ENCODE results near the gene ZCCHC4.

DNA sequence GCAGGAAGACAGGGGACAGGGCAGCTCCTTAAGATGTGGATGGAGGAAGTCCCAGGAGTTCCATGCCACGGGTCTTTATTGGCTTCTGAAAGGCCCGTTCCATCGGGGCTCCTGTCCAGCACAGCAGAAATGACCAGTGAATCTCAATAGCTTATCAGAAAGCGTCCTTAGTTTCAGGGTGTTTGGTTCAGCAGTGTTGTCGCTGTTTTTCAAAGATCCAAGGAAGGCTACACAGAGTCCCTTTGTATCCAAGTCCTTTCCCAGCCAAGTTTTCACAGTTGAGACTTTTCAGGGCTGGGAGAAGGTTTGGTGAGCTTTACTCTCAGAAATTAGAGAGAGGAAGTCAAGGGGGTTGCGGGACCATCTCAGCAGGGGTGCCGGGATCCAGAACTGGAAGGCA is 5.0 kb upstream of the ZCCHC4 start:
- no peak for TF ChIP-seq CTCF (IDR thresholded peaks at IDR 0.05; ENCODE audit: control extremely low read depth in 1 of 3, insufficient read depth in 1 of 3, low read depth in 1 of 3, low read length in 3 of 3)
- TF ChIP-seq CHD7 (IDR thresholded peaks at IDR 0.05; ENCODE audit: insufficient replicate concordance, low read length) = no peak
- no peak for TF ChIP-seq CEBPB (IDR thresholded peaks at IDR 0.05; ENCODE audit: low read depth, low read length)
- TF ChIP-seq SRF (IDR thresholded peaks at IDR 0.05; ENCODE audit: low read depth, low read length) = no peak
- TF ChIP-seq EP300 (IDR thresholded peaks at IDR 0.05; ENCODE audit: borderline replicate concordance in 1 of 2, low read depth in 2 of 2, low read length in 2 of 2) = no peak
- TF ChIP-seq GTF2F1 (IDR thresholded peaks at IDR 0.05; ENCODE audit: borderline replicate concordance, low read depth, low read length) = no peak
- no peak for TF ChIP-seq POLR2AphosphoS5 (IDR thresholded peaks at IDR 0.05; ENCODE audit: low read depth, low read length)
- no peak for TF ChIP-seq YY1 (IDR thresholded peaks at IDR 0.05; ENCODE audit: low read depth, low read length)
- TF ChIP-seq, protein P1, sequence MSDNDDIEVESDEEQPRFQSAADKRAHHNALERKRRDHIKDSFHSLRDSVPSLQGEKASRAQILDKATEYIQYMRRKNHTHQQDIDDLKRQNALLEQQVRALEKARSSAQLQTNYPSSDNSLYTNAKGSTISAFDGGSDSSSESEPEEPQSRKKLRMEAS (IDR thresholded peaks at IDR 0.05) = no peak
